ENCODE results near the gene MAD2L1.

DNA sequence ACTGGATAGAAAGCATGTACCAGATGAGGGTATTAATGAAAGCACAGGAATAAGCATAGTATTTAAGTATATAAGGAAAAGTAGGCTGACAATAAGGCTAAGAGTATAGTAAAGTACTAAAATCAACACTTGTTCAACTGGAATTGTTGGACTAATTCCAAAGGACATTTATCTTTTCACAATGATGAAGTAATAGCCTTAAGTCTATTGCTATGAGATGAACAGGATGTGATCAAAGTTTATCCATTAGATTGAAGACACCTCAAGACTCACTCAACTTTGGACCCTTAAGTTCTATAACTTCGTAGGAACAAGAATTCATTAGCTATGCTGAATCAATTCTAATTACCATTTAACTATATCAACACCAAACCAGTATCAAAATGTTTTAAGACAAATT lies 7.6 kb downstream of the MAD2L1 start:
- no peak for TF ChIP-seq CTCF (conservative IDR thresholded peaks at IDR 0.05; ENCODE audit: low read length)
- TF ChIP-seq EZH2phosphoT487 (IDR thresholded peaks at IDR 0.05; ENCODE audit: borderline replicate concordance): no peak

Data from Loucy (cell line).